Suprapubic skin (tissue), 3 donors: Measurements from ENCODE around the gene KLHL20.

Experiments
- CTCF ChIP-seq, 2 donors: fragments of 200-600 bp in 1 of 2; fragments of 450-650 bp in 1 of 2; sonication (generic) in 1 of 2; IDR thresholded peaks; one replicate each; pipeline ENCODE4 v1.5.1; 2016 to 2019; ENCODE audit warnings: antibody characterized with exemption in 2 of 2, mild to moderate bottlenecking in 1 of 2, moderate library complexity in 1 of 2
- EP300 ChIP-seq: sonication (generic); formaldehyde crosslinking; IDR thresholded peaks from one replicate; pipeline ENCODE4 v1.6.1; 2017; ENCODE audit warnings: antibody characterized with exemption
- POLR2A ChIP-seq, 2 donors: fragments of 450-650 bp; IDR thresholded peaks; one replicate each; pipeline ENCODE4 v1.6.1; 2017; ENCODE audit warnings: antibody characterized with exemption in 2 of 2, mild to moderate bottlenecking in 2 of 2, moderate library complexity in 2 of 2

GRCh38 chr1:173771560-173771959 is 56.8 kb downstream of the KLHL20 start:
- TF ChIP-seq CTCF (IDR thresholded peaks at IDR 0.05) = no peak
- TF ChIP-seq POLR2A (IDR thresholded peaks at IDR 0.05) = no peak
- TF ChIP-seq EP300 = no peak
